ENCODE results near the gene TSPAN32. TPM values are rescaled to one million over a fixed set of nuclear protein-coding genes. Genes with fewer than 3 reads are reported as not detected.
"Not testable (repeated sequence)": the region's sequence is repeated elsewhere in the genome, so short reads cannot be mapped to it uniquely, and the experiment has no call there.

TSPAN32 gene
- total RNA-seq, 1 donor from 2014 or later, result 12.2 TPM

DNA sequence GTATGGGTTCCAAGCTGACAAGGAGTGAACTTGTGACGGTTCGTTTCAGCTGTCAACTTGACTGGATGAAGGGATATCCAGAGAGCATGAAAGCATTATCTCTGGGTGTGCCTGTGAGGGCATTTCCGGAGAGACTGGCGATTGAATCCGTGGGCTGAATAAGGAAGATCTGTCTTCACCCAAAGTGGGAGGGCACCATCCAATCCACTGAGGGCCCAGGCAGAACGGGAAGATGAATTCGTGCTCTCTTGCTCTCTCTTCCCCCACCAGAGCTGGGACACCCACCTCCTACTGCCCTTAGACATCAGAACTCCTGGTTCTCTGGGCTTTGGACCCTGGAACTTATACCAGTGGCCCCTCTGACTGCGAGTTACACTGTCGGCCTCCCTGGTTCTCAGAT lies 59.8 kb downstream of the TSPAN32 start:
- Histone ChIP-seq H3K4me3 (no peak overlapping the region), H3K36me3 (no peaks in the 10 kb centered on the region), H3K27me3 (no peaks in the 10 kb centered on the region), H3K9me3 (no peaks in the 10 kb centered on the region), H3K4me1 (peaks cover 5% of the 10 kb centered on the region), H3K27ac (no peak overlapping the region)
- intact Hi-C loops (cut with DNase I), result no loop called here
- peak; percentile 42 for DNase-seq
- TF ChIP-seq, protein P1, sequence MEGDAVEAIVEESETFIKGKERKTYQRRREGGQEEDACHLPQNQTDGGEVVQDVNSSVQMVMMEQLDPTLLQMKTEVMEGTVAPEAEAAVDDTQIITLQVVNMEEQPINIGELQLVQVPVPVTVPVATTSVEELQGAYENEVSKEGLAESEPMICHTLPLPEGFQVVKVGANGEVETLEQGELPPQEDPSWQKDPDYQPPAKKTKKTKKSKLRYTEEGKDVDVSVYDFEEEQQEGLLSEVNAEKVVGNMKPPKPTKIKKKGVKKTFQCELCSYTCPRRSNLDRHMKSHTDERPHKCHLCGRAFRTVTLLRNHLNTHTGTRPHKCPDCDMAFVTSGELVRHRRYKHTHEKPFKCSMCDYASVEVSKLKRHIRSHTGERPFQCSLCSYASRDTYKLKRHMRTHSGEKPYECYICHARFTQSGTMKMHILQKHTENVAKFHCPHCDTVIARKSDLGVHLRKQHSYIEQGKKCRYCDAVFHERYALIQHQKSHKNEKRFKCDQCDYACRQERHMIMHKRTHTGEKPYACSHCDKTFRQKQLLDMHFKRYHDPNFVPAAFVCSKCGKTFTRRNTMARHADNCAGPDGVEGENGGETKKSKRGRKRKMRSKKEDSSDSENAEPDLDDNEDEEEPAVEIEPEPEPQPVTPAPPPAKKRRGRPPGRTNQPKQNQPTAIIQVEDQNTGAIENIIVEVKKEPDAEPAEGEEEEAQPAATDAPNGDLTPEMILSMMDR (IDR thresholded peaks at IDR 0.05), result no peak
- ATAC-seq, result peak; percentile 62

DNA sequence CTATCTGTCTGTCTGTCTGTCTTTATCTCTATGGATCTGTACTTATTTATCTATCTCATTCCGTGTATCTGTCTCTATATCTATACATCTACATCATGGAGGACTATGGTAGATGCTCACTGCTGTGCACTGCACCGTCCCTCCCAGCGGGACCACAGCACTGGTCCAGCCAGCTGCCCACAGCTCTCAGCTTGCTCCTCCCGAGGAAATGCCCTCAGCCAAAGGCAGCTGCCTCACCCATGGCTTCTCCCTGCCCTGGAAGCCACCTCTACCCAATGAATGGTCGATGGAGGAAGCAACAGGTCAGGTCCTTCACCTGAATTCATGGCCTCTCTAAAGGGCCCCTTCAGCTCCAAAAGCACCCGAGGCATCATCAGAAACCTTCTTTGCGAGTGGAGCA lies 60.6 kb downstream of the TSPAN32 start:
- DNase-seq (peak; percentile 28), ATAC-seq (no peak)
- no peak overlapping the region for H3K27ac ChIP-seq
- H3K27me3 ChIP-seq, result no peaks in the 10 kb centered on the region
- no peaks in the 10 kb centered on the region for H3K36me3 ChIP-seq
- TF ChIP-seq, protein P1 (IDR thresholded peaks at IDR 0.05), result no peak
- H3K9me3 ChIP-seq, result no peaks in the 10 kb centered on the region
- no peak overlapping the region for H3K4me3 ChIP-seq
- intact Hi-C loops (cut with DNase I), result no loop called here
- H3K4me1 ChIP-seq, result peaks cover 5% of the 10 kb centered on the region

DNA sequence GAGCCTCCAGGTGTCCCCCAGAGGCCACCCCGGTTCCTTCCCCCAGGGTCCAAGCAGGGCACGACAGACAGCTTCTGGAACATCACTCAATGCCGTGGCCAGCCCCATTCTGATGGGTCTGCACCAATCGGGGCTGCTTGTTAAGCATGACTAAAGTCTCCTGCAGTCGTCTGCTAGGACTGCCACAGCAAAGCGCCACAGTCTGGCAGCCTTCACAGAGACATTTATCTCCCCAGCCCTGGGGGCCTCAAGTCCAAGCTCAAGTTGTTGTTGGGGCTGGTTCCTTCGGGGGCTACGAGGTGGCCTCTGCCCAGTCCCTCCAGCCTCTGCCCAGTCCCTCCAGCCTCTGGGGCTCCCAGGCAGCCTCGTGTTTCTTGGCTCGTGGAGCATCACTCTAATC lies 61.3 kb downstream of the TSPAN32 start:
- ATAC-seq (no peak), DNase-seq (peak; percentile 48)
- no peak overlapping the region for H3K4me3 ChIP-seq
- no peak overlapping the region for H3K27ac ChIP-seq
- intact Hi-C loops (cut with DNase I), result no loop called here
- H3K36me3 ChIP-seq, result no peaks in the 10 kb centered on the region
- no peaks in the 10 kb centered on the region for H3K9me3 ChIP-seq
- TF ChIP-seq, protein P1 (IDR thresholded peaks at IDR 0.05), result no peak
- peaks cover 5% of the 10 kb centered on the region for H3K4me1 ChIP-seq
- H3K27me3 ChIP-seq, result no peaks in the 10 kb centered on the region

DNA sequence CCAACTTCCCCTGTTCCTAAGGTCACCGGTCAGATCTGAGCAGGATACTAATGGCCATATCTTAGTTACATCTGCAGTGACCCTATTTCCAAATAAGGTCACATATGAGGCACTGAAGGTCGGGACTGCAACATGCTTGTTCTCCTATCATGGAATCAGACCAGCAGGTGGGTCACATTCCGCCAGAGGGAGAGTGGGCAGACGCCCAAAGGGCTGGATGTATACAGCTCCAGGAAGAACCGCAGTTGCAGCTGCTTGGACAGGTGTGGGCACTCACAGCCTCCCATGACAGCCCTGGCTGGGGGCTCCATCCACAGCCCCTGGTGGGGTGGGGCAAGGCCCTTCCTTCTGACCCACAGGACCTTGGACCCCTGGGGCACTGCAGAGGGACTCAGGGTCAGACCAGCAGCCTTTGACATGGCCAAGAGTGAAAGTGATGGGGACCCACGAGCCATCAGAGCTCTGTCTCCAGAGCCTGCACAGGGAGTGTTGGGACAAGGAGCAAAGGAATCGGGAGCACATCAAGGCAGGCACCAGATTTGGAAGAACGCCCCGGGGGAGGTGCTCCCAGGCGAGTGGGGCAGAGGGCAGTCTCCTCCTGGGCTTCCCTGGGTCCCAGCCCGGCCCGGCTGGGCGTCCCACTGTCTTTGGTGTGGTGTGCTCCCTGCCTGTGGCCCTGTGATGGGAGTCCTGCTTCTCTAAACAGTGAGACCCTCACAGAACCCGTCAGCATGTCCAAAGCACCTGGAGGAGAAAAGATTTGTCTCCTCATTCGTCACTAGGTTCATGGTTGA lies 62.0 kb downstream of the TSPAN32 start:
- no peak overlapping the region for H3K27ac ChIP-seq
- DNase-seq (peak; percentile 57), ATAC-seq (no peak)
- no peak overlapping the region for H3K4me3 ChIP-seq
- H3K4me1 ChIP-seq, result peaks cover 5% of the 10 kb centered on the region
- TF ChIP-seq, protein P1 (IDR thresholded peaks at IDR 0.05), result no peak
- no peaks in the 10 kb centered on the region for H3K36me3 ChIP-seq
- H3K27me3 ChIP-seq, result no peaks in the 10 kb centered on the region
- intact Hi-C loops (cut with DNase I), result no loop called here
- no peaks in the 10 kb centered on the region for H3K9me3 ChIP-seq

DNA sequence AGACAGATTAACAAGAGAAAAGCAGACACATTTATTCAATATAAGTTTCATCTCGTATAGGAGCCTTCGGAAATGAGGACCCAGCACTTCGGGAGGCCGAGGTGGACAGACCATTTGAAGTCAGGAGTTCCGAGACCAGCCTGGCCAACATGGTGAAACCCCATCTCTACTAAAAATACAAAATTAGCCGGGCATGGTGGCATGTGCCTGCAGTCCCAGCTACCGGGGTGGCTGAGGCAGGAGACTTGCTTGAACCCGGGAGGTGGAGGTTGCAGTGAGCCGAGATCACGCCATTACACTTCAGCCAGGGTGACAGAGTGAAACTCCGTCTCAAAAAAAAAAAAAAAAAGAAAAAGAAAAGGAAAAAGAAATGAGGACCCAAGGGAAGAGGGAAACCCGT lies 62.6 kb downstream of the TSPAN32 start:
- H3K36me3 ChIP-seq; H3K27me3 ChIP-seq; H3K4me3 ChIP-seq; intact Hi-C loops (cut with DNase I); H3K4me1 ChIP-seq; H3K27ac ChIP-seq; ATAC-seq; H3K9me3 ChIP-seq: not testable (repeated sequence)
- DNase-seq, result peak; percentile 18

DNA sequence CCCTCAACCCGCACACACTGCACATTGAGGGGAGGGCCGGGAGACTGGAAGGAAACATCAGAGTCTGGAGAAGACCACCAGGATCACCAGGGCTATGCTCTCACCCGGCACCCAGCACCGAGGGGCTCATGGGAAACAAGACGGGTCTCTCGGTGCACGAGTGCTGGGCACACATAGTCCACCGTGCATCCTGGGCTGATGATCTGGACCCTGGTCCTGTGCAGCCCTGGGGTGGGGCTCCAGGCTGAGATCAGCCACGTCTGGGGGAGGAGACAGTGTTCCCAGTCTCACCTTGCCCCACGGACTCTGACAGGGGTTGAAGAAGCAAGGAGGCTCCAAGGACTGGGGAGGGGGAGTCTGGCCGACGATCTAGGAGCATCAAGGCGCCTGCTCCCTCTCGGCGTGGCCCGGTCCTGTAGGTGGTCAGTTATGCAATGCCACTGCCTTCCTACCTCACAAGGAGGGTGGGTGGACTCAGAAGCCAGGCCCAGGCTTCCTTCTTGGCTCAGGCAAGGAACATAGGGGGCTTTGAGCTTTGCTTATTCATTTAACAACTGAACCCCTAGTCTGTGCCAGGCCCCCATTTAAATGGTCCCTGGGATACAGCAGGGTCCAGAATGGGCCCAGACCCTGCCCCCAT lies 63.9 kb downstream of the TSPAN32 start:
- Histone ChIP-seq H3K27me3 (no peaks in the 10 kb centered on the region), H3K4me1 (peaks cover 5% of the 10 kb centered on the region), H3K9me3 (no peaks in the 10 kb centered on the region), H3K36me3 (no peaks in the 10 kb centered on the region), H3K27ac (no peak overlapping the region), H3K4me3 (no peak overlapping the region)
- ATAC-seq (no peak), DNase-seq (peak; percentile 62)
- intact Hi-C loops (cut with DNase I), result no loop called here
- TF ChIP-seq, protein P1 (IDR thresholded peaks at IDR 0.05), result no peak
